Liver (tissue), 9 donors: ENCODE data around the gene ST6GAL1. TPM values are rescaled to one million over a fixed set of nuclear protein-coding genes. Genes with fewer than 3 reads are reported as not detected.
A peak's percentile ranks its signal among the peaks of the same experiment; 100 is the strongest.

Source experiments
- DNase-seq: peaks from one replicate; pipeline ENCODE4 v3.0.0-alpha.2; 2017; ENCODE audit warnings: low spot score
- H3K27ac ChIP-seq, 2 donors: one replicate each; pipeline ENCODE4 v1.7.0; 2013; ENCODE audit warnings: inconsistent platforms in 2 of 2, low read length in 2 of 2, control low read depth in 1 of 2, low read depth in 1 of 2, mild to moderate bottlenecking in 1 of 2
- H3K27me3 ChIP-seq, 4 donors: one replicate each; pipeline versions ENCODE4 v1.6.1 to v1.7.0; 2013; ENCODE audit warnings: low read length in 3 of 4, inconsistent platforms in 1 of 4, mild to moderate bottlenecking in 1 of 4, moderate library complexity in 1 of 4; ENCODE audit not compliant: control insufficient read depth in 4 of 4, insufficient read depth in 4 of 4
- H3K36me3 ChIP-seq, 4 donors: one replicate each; pipeline versions ENCODE4 v1.6.1 to v1.7.0; 2013; ENCODE audit warnings: low read length in 3 of 4, mild to moderate bottlenecking in 3 of 4, low read depth in 1 of 4, moderate library complexity in 1 of 4; ENCODE audit not compliant: control insufficient read depth in 4 of 4, insufficient read depth in 3 of 4
- H3K4me1 ChIP-seq, 4 donors: one replicate each; pipeline versions ENCODE4 v1.6.1 to v1.7.0; 2013; ENCODE audit warnings: low read length in 3 of 4, mild to moderate bottlenecking in 3 of 4, moderate library complexity in 1 of 4; ENCODE audit not compliant: control insufficient read depth in 4 of 4, insufficient read depth in 4 of 4
- H3K4me3 ChIP-seq, 3 donors: one replicate each; pipeline versions ENCODE4 v1.6.1 to v1.7.0; 2013; ENCODE audit warnings: low read length in 3 of 3, control low read depth in 1 of 3, low read depth in 1 of 3, mild to moderate bottlenecking in 1 of 3
- H3K9ac ChIP-seq, 2 donors: one replicate each; pipeline ENCODE4 v1.7.0; 2013; ENCODE audit warnings: low read length in 2 of 2, mild to moderate bottlenecking in 2 of 2, moderate library complexity in 2 of 2, control low read depth in 1 of 2, low read depth in 1 of 2
- H3K9me3 ChIP-seq, 4 donors: one replicate each; pipeline versions ENCODE4 v1.6.1 to v1.7.0; 2013; ENCODE audit warnings: low read length in 3 of 4; ENCODE audit not compliant: control insufficient read depth in 4 of 4
- ATF3 ChIP-seq: IDR thresholded peaks from 2 replicates; pipeline ENCODE4 v1.6.1; 2016; ENCODE audit warnings: antibody characterized with exemption
- CTCF ChIP-seq: fragments of 150-350 bp; IDR thresholded peaks from 2 replicates; pipeline ENCODE4 v1.5.1; 2017; ENCODE audit warnings: improper control_type of control experiment, low read depth, low read length; ENCODE audit not compliant: missing input control
- EGR1 ChIP-seq, 2 donors: IDR thresholded peaks; 2 replicates each; pipeline ENCODE4 v1.6.1; 2016 to 2018; ENCODE audit warnings: antibody characterized with exemption in 2 of 2, low read depth in 2 of 2
- FOXA1 ChIP-seq: IDR thresholded peaks from 2 replicates; pipeline ENCODE4 v1.6.1; 2016; ENCODE audit warnings: antibody characterized with exemption
- FOXA2 ChIP-seq: IDR thresholded peaks from 2 replicates; pipeline ENCODE4 v1.6.1; 2016; ENCODE audit warnings: antibody characterized with exemption
- GABPA ChIP-seq, 2 donors: IDR thresholded peaks in 1 of 2; conservative IDR thresholded peaks in 1 of 2; 2 replicates each; pipeline ENCODE4 v1.6.1; 2016; ENCODE audit warnings: antibody characterized with exemption in 2 of 2, mild to moderate bottlenecking in 1 of 2, moderate library complexity in 1 of 2
- HNF4A ChIP-seq, 2 donors: conservative IDR thresholded peaks; 2 replicates each; pipeline ENCODE4 v1.6.1; 2016; ENCODE audit warnings: antibody characterized with exemption in 2 of 2, mild to moderate bottlenecking in 2 of 2
- HNF4G ChIP-seq: IDR thresholded peaks from 2 replicates; pipeline ENCODE4 v1.6.1; 2016; ENCODE audit warnings: antibody characterized with exemption
- JUND ChIP-seq, 2 donors: IDR thresholded peaks; 2 replicates each; pipeline ENCODE4 v1.6.1; 2016; ENCODE audit warnings: antibody characterized with exemption in 2 of 2
- MAX ChIP-seq: IDR thresholded peaks from 2 replicates; pipeline ENCODE4 v1.6.1; 2016; ENCODE audit warnings: antibody characterized with exemption
- NR2F2 ChIP-seq: IDR thresholded peaks from 2 replicates; pipeline ENCODE4 v1.6.1; 2016; ENCODE audit warnings: antibody characterized with exemption
- RAD21 ChIP-seq, 2 donors: IDR thresholded peaks; 2 replicates each; pipeline ENCODE4 v1.6.1; 2016; ENCODE audit warnings: antibody characterized with exemption in 2 of 2, mild to moderate bottlenecking in 2 of 2
- REST ChIP-seq: IDR thresholded peaks from 2 replicates; pipeline ENCODE4 v1.6.1; 2016; ENCODE audit warnings: antibody characterized with exemption, mild to moderate bottlenecking
- RXRA ChIP-seq, 2 donors: IDR thresholded peaks; 2 replicates each; pipeline ENCODE4 v1.6.1; 2017 to 2018; ENCODE audit warnings: antibody characterized with exemption in 2 of 2, mild to moderate bottlenecking in 1 of 2
- SP1 ChIP-seq: IDR thresholded peaks from 2 replicates; pipeline ENCODE4 v1.6.1; 2018; ENCODE audit warnings: antibody characterized with exemption, mild to moderate bottlenecking
- TAF1 ChIP-seq: conservative IDR thresholded peaks from 2 replicates; pipeline ENCODE4 v1.6.1; 2016; ENCODE audit warnings: antibody characterized with exemption, mild to moderate bottlenecking
- YY1 ChIP-seq: IDR thresholded peaks from 2 replicates; pipeline ENCODE4 v1.6.1; 2016; ENCODE audit warnings: antibody characterized with exemption, mild to moderate bottlenecking
- ZBTB33 ChIP-seq: IDR thresholded peaks from 2 replicates; pipeline ENCODE4 v1.6.1; 2016; ENCODE audit warnings: antibody characterized with exemption
- WGBS: extraction: QIAGEN DNeasy Blood & Tissue Kit; methylation state at CpG from one replicate; pipeline ENCODE4 v1.1.7; 2013; 5-methylcytosine and 5-hydroxymethylcytosine counted together
- polyA plus RNA-seq, 2 donors: library from polyadenylated mRNA; stranded (reverse) in 1 of 2; unstranded in 1 of 2; fragments of 200-250 nt in 1 of 2; fragments of >200 nt in 1 of 2; fragmentation: Nextera tagmentation in 1 of 2; extraction: Ambion mirVana in 1 of 2; gene quantifications; one replicate each; pipeline versions ENCODE4 v1.2.1 to v1.2.3, GENCODE V29; 2013 to 2015
- total RNA-seq, 2 donors: library from RNA; depleted of rRNA; stranded (reverse); fragments of >200 nt; gene quantifications; one replicate each; pipeline ENCODE4 v1.2.3, GENCODE V29; 2014
- donor health status: healthy.
- donor health status: healthy.
- donor health status: healthy.
- donor health status: healthy.
- donor health status: healthy.

ST6GAL1 gene
- total and polyA plus RNA-seq, 4 donors, result 102 to 425 (median 328) TPM

- Histone ChIP-seq H3K4me3 (peak overlapping the region; percentile 64 to 90 (median 79)), H3K27me3 (no peaks in the 10 kb centered on the region), H3K9ac (peak overlapping the region; percentile 58 to 83), H3K27ac (peak overlapping the region; percentile 74 to 76), H3K9me3 (no peaks in the 10 kb centered on the region), H3K4me1 (peaks cover 0 to 27% (median 17%) of the 10 kb centered on the region in 4 donors), H3K36me3 (no peaks in the 10 kb centered on the region)
- TF ChIP-seq RAD21 (IDR thresholded peaks at IDR 0.05) (peak in 1 of 2 donors; percentile 3), GABPA (IDR thresholded peaks at IDR 0.05 in 1 of 2, conservative IDR thresholded peaks at IDR 0.05 in 1 of 2) (no peak), CTCF (no peak), SP1 (peak; percentile 13), ATF3 (no peak), HNF4G (no peak), TAF1 (peak; percentile 13), REST (no peak), JUND (IDR thresholded peaks at IDR 0.05) (no peak), EGR1 (IDR thresholded peaks at IDR 0.05; ENCODE audit: low read depth in 2 of 2) (no peak), NR2F2 (no peak), YY1 (peak; percentile 68), HNF4A (conservative IDR thresholded peaks at IDR 0.05) (no peak), RXRA (IDR thresholded peaks at IDR 0.05) (peak; percentile 12 to 57), ZBTB33 (no peak), FOXA1 (no peak), MAX (no peak), FOXA2 (no peak)
- peak; percentile 78 for DNase-seq
- under 1% methylated on average over 32 of the region's 32 CpGs for WGBS
Measured at GRCh38 chr3:186931532-186932280, 1.4 kb downstream of the ST6GAL1 start.
